Coronary artery (tissue), 2 donors: ENCODE results near the gene TSEN15.
"Not testable (repeated sequence)": the region's sequence is repeated elsewhere in the genome, so short reads cannot be mapped to it uniquely, and the experiment has no call there.

ENCODE experiments used
- DNase-seq: peaks from one replicate; pipeline ENCODE4 v3.0.0-alpha.2; 2017; ENCODE audit warnings: low spot score
- H3K27ac ChIP-seq, 2 donors: fragments of 200-600 bp; sonication (generic); one replicate each; pipeline ENCODE4 v1.5.1; 2016 to 2019
- H3K4me3 ChIP-seq: fragments of 200-600 bp; sonication (generic); 2 replicates; pipeline ENCODE4 v1.5.1; 2016; ENCODE audit warnings: mild to moderate bottlenecking, moderate library complexity
- TF ChIP-seq, protein P1 (sequence below): fragments of 200-600 bp; sonication (generic); IDR thresholded peaks from one replicate; pipeline ENCODE4 v1.5.1; 2019; ENCODE audit warnings: antibody characterized with exemption

TSEN15 gene

DNA sequence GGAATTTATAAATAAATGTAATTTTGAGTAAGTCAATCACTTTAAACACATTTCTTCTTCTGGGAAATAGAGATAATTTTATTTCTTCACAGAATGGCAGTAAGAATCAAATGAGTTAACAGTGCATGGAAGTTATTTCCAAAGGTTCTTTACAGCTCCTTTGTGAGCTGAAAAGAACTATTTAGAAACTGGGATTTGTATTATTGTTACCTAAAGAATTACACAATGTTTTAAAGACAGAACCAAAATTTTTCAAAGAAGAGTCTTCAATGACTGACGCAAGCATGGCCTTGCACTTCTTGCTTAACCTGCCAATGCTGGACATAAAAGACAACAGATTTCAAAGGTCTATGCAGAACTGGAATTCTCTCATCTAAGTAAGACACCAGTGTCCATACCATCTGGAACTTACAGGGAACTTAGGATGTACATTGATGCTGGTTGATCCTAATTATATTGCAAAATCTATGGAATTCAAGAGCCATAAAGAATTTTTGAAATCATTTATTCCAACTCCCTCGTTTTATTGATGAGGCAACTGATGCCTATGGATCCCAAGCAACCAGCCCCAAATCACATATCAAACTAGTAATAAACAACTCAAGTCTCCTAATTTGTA is 16.7 kb upstream of the TSEN15 start:
- H3K27ac ChIP-seq: no peak overlapping the region
- TF ChIP-seq, protein P1, sequence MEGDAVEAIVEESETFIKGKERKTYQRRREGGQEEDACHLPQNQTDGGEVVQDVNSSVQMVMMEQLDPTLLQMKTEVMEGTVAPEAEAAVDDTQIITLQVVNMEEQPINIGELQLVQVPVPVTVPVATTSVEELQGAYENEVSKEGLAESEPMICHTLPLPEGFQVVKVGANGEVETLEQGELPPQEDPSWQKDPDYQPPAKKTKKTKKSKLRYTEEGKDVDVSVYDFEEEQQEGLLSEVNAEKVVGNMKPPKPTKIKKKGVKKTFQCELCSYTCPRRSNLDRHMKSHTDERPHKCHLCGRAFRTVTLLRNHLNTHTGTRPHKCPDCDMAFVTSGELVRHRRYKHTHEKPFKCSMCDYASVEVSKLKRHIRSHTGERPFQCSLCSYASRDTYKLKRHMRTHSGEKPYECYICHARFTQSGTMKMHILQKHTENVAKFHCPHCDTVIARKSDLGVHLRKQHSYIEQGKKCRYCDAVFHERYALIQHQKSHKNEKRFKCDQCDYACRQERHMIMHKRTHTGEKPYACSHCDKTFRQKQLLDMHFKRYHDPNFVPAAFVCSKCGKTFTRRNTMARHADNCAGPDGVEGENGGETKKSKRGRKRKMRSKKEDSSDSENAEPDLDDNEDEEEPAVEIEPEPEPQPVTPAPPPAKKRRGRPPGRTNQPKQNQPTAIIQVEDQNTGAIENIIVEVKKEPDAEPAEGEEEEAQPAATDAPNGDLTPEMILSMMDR: no peak
- no peak for DNase-seq

DNA sequence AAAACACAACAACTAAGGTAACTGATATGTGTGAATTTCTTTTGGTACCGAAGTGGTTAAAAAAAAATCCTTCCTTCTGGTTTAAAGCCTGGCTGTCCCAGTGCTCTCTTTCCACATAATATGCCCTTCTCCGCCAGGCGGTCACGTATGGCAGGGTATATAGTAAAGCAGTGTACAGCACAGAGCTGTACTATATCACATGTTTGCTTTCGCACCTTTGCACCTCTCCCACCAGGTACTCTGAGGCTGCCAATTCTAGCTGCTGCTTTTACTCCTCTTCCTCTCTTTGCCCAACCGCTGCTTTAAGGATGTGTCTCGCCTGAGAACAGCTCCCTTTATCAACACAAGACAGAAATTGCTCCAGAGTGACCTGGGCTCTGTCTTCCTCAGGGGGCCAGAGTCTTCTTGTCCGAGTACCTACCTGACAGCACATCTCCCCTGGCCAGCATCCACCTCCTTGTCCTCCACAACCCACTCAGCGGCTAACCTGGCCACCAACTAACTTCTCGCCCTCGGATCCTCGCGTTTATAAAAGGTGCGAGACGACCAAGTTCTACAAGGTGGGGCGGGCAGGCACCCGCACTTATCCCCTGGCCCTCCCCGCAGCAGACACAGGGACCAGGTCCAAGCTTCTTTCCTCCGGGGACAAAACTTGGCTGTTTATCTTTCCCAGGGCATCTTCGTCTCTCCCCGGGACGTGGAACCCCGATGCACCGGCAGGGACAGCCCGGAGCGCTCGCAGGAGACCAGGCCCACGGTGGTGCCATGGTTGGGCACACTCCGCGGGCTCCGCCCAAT is 15.6 kb upstream of the TSEN15 start:
- TF ChIP-seq, protein P1: no peak

More for the DNA sequence above, 16.7 kb upstream of the TSEN15 start:
- no peak overlapping the region for H3K4me3 ChIP-seq

DNA sequence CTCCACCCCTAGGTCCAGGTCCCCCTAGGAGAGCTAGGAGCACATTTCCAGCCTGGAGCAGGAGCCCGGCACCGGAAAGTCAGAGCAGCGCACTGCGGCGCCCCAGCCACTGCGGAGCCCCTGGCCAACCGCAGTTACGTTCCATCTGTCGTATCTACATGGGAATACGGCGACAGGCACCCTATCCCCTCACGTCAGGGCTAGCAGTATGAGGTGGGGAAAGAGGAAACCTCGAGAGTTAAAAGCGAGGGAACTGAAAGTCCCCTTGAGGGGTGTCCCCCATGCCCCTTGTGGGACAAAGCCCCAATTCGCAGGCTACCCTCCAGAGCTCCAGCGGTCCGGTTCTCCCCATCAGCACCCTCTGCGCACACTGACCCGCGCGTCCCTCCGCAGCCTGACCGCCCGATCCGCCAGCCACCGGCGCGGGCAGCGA is 15.0 kb upstream of the TSEN15 start:
- TF ChIP-seq, protein P1: no peak
- Histone ChIP-seq H3K4me3 (peak overlapping the region; percentile 90), H3K27ac (peak overlapping the region; percentile 15 to 82)
- no peak for DNase-seq

More for the DNA sequence above, 15.6 kb upstream of the TSEN15 start:
- peak overlapping the region; percentile 90 for H3K4me3 ChIP-seq
- peak overlapping the region in 1 of 2 donors; percentile 82 for H3K27ac ChIP-seq
- no peak for DNase-seq

DNA sequence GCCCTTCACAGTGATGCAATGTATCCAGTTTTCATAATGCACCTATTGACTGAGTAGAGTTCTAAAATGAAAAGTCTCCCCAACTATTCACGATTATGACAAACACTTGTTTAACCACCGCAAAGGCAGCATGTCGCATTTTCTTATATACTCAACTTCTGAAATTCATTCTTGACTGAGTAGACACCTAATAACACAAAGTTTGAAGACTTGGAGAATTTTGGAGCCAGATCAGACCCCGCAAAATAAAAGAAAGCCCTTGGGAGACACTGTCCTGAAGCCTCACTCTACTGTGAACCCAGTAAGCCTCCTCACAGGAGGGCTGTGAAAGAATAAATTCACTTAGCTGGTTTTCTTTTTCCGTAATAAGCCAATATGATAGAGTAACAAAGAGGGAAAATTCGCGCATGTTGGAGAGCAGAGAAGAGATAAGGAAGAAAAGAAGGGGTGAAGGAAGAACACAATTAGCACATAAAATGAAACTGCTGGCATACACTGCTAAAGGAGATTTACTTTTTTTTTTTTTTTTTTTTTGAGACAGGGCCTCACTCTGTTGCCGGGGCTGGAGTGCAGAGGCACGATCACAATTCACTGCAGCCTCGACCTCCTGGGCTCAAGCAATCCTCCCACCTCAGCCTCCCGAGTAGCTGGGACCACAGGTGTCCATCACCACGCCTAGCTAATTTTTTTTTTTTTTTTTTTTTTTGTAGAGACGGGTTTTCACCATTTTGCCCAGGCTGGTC is 13.5 kb upstream of the TSEN15 start:
- DNase-seq: no peak
- Histone ChIP-seq H3K4me3 (peak overlapping the region; percentile 90), H3K27ac (peak overlapping the region in 1 of 2 donors; percentile 82)
- TF ChIP-seq, protein P1: no peak

DNA sequence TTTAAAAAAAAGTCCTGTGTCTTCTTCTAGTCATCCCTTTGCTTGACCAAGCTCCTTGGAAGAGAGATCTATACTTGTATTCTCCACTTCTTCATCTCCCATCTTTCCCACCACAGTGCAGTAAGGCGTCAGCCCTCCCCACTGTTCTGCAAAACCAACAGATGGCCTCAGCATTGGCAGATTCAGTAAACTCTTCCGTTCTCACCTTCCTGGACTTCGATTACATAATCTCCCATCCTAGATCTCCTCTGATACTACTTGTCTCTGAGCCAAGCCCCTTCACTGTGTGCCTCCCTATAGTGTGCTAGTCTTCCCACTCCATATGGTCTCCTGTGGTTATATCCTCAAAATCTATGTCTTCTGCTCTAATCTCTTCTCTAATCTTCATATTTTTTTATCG is 12.4 kb upstream of the TSEN15 start:
- no peak for DNase-seq
- TF ChIP-seq, protein P1: no peak
- no peak overlapping the region for H3K4me3 ChIP-seq
- H3K27ac ChIP-seq: no peak overlapping the region

DNA sequence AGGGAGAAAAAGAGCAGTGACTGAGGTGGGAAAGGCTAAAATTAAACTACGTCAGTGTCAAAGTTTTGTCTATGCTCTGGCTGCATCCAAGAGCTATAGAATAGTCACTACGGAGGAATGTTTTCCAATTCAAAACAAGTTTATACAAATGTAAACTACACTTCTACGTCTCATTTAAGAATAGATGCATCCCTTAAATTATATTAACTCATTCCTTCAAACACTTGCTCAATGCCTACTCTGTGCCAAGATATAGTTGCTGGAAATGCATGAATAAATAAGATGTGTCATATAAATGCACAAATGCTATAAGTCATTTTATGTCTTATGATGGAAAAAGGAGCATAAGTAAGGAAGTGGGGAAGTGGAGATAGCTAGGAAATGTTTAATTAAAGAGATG is 9.8 kb upstream of the TSEN15 start:
- TF ChIP-seq, protein P1: no peak
- no peak overlapping the region for H3K27ac ChIP-seq
- no peak overlapping the region for H3K4me3 ChIP-seq
- no peak for DNase-seq

DNA sequence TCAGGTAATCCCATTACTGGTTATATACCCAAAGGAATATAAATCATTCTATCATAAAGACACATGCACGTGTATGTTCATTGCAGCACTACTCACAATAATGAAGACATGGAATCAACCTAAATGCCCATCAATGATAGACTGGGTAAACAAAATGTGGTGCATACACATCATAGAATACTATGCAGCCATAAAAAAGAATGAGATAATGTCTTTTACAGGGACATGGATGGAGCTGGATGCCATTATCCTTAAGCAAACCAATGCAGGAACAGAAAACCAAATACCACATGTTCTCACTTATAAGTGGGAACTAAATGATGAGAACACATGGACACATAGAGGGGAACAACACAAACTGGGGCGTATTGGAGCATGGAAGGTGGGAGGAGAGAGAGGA is 8.2 kb upstream of the TSEN15 start:
- DNase-seq, H3K27ac ChIP-seq, H3K4me3 ChIP-seq: not testable (repeated sequence)
